ENCODE results near the gene ASXL1.

GRCh38 chr20:32359633-32360332 is 1.7 kb downstream of the ASXL1 start:
- TF ChIP-seq CTCF (conservative IDR thresholded peaks at IDR 0.05 in 1 of 2, IDR thresholded peaks at IDR 0.05 in 1 of 2; ENCODE audit: extremely low read depth in 1 of 2, insufficient read depth in 1 of 2, low read depth in 1 of 2, low read length in 2 of 2) (no peak), EZH2 (IDR thresholded peaks at IDR 0.05; ENCODE audit: borderline replicate concordance, low read length) (no peak)

Data from mammary epithelial cell (primary cell).